Keratinocyte (primary cell): ENCODE measurements around the gene PTPRN2.

Experiments used
- EZH2 ChIP-seq: IDR thresholded peaks from one replicate; pipeline ENCODE4 v1.6.1; 2012; ENCODE audit warnings: inconsistent platforms, mild to moderate bottlenecking, low read length, moderate library complexity
- TF ChIP-seq, protein P1 (sequence below), 3 experiments: IDR thresholded peaks in 1 of 3; conservative IDR thresholded peaks in 1 of 3; optimal IDR thresholded peaks in 1 of 3; 2 replicates in 2 of 3; 3 replicates in 1 of 3; pipeline versions ENCODE3 to v1.5.1; 2011; ENCODE audit warnings: low read length in 3 of 3, mild to moderate bottlenecking in 3 of 3, moderate library complexity in 2 of 3, control low read depth in 1 of 3, inconsistent platforms in 1 of 3; ENCODE audit not compliant: insufficient read depth in 2 of 3; ENCODE audit errors: extremely low read depth in 1 of 3

DNA sequence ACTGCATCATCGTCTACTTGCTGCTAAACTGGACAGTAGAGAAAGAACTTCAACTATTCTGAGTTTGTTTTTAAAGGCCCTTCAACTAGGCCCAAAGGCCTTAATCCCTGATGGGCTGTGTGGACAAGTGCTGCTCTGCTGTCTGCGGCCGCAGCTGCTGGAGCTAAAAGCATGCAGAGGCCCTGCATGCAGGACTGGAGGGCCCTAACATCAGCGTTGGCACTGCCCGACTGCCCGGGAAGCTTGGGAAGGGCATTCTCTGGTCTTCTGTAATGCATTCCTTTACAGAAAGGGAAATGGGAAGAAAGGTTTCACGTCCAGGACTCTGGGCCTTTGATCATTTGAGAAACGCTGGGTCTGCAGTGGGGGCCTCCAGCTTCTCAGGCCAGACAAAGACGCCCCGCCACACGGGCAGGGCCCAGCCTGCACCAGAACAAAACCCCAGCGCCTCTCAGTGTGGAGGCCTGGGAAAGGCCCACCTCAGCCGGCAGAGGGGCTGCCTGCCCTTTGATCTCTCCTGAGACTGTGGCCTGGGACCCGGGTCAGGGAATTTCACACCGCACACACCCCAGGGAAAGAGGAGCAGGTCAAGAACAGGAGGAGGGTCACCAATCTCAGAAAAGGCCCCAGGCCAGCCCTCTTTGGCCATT, 1021.5 kb downstream of the PTPRN2 start:
- TF ChIP-seq, protein P1, sequence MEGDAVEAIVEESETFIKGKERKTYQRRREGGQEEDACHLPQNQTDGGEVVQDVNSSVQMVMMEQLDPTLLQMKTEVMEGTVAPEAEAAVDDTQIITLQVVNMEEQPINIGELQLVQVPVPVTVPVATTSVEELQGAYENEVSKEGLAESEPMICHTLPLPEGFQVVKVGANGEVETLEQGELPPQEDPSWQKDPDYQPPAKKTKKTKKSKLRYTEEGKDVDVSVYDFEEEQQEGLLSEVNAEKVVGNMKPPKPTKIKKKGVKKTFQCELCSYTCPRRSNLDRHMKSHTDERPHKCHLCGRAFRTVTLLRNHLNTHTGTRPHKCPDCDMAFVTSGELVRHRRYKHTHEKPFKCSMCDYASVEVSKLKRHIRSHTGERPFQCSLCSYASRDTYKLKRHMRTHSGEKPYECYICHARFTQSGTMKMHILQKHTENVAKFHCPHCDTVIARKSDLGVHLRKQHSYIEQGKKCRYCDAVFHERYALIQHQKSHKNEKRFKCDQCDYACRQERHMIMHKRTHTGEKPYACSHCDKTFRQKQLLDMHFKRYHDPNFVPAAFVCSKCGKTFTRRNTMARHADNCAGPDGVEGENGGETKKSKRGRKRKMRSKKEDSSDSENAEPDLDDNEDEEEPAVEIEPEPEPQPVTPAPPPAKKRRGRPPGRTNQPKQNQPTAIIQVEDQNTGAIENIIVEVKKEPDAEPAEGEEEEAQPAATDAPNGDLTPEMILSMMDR (optimal IDR thresholded peaks at IDR 0.05 in 1 of 3, IDR thresholded peaks at IDR 0.05 in 1 of 3, conservative IDR thresholded peaks at IDR 0.05 in 1 of 3; ENCODE audit: extremely low read depth in 1 of 3, insufficient read depth in 2 of 3, low read length in 3 of 3) = no peak
- no peak for TF ChIP-seq EZH2
